ENCODE data around the gene MPP2. TPM values are rescaled to one million over a fixed set of nuclear protein-coding genes. Genes with fewer than 3 reads are reported as not detected.

The MPP2 gene
- total RNA-seq, 1 donor from 2014 or later, result 51.6 TPM

GRCh38 chr17:43938838-43939182, 31.5 kb upstream of the MPP2 start:
- H3K9me3 Mint-ChIP-seq (ENCODE audit: unreplicated experiment), result peaks cover 3% of the 10 kb centered on the region
- no peak for TF ChIP-seq CTCF (IDR thresholded peaks at IDR 0.05; ENCODE audit: partially characterized antibody, unreplicated experiment)
- no peaks in the 10 kb centered on the region for H3K36me3 Mint-ChIP-seq (ENCODE audit: unreplicated experiment)
- peaks cover 6% of the 10 kb centered on the region for H3K4me1 Mint-ChIP-seq (ENCODE audit: low read depth, unreplicated experiment)
- H3K27me3 Mint-ChIP-seq (ENCODE audit: unreplicated experiment), result peaks cover 2% of the 10 kb centered on the region
- H3K27ac Mint-ChIP-seq (ENCODE audit: unreplicated experiment), result no peak overlapping the region
- H3K4me3 Mint-ChIP-seq (ENCODE audit: unreplicated experiment), result no peak overlapping the region
- DNase-seq, result no peak

- TF ChIP-seq CTCF (IDR thresholded peaks at IDR 0.05; ENCODE audit: partially characterized antibody, unreplicated experiment), result no peak
- no peak for DNase-seq
- no peaks in the 10 kb centered on the region for H3K36me3 Mint-ChIP-seq (ENCODE audit: unreplicated experiment)
- no peak overlapping the region for H3K4me3 Mint-ChIP-seq (ENCODE audit: unreplicated experiment)
- peaks cover 6% of the 10 kb centered on the region for H3K4me1 Mint-ChIP-seq (ENCODE audit: low read depth, unreplicated experiment)
- H3K9me3 Mint-ChIP-seq (ENCODE audit: unreplicated experiment), result peaks cover 2% of the 10 kb centered on the region
- no peak overlapping the region for H3K27ac Mint-ChIP-seq (ENCODE audit: unreplicated experiment)
- peaks cover 2% of the 10 kb centered on the region for H3K27me3 Mint-ChIP-seq (ENCODE audit: unreplicated experiment)
Measured at GRCh38 chr17:43936434-43936833, 29.1 kb upstream of the MPP2 start.

GRCh38 chr17:43935926-43936261, 28.6 kb upstream of the MPP2 start:
- TF ChIP-seq CTCF (IDR thresholded peaks at IDR 0.05; ENCODE audit: partially characterized antibody, unreplicated experiment), result no peak
- Mint-ChIP-seq H3K9me3 (ENCODE audit: unreplicated experiment) (peaks cover 2% of the 10 kb centered on the region), H3K4me1 (ENCODE audit: low read depth, unreplicated experiment) (peaks cover 3% of the 10 kb centered on the region), H3K36me3 (ENCODE audit: unreplicated experiment) (no peaks in the 10 kb centered on the region), H3K4me3 (ENCODE audit: unreplicated experiment) (no peak overlapping the region), H3K27me3 (ENCODE audit: unreplicated experiment) (peaks cover 2% of the 10 kb centered on the region), H3K27ac (ENCODE audit: unreplicated experiment) (no peak overlapping the region)
- no peak for DNase-seq

GRCh38 chr17:43935204-43935925, 28.0 kb upstream of the MPP2 start:
- Mint-ChIP-seq H3K27me3 (ENCODE audit: unreplicated experiment) (peaks cover 2% of the 10 kb centered on the region), H3K9me3 (ENCODE audit: unreplicated experiment) (no peaks in the 10 kb centered on the region), H3K36me3 (ENCODE audit: unreplicated experiment) (no peaks in the 10 kb centered on the region), H3K27ac (ENCODE audit: unreplicated experiment) (no peak overlapping the region), H3K4me3 (ENCODE audit: unreplicated experiment) (no peak overlapping the region), H3K4me1 (ENCODE audit: low read depth, unreplicated experiment) (no peaks in the 10 kb centered on the region)
- DNase-seq, result no peak
- no peak for TF ChIP-seq CTCF (IDR thresholded peaks at IDR 0.05; ENCODE audit: partially characterized antibody, unreplicated experiment)

- no peaks in the 10 kb centered on the region for H3K36me3 Mint-ChIP-seq (ENCODE audit: unreplicated experiment)
- H3K9me3 Mint-ChIP-seq (ENCODE audit: unreplicated experiment), result no peaks in the 10 kb centered on the region
- no peak for TF ChIP-seq CTCF (IDR thresholded peaks at IDR 0.05; ENCODE audit: partially characterized antibody, unreplicated experiment)
- no peak for DNase-seq
- H3K4me1 Mint-ChIP-seq (ENCODE audit: low read depth, unreplicated experiment), result no peaks in the 10 kb centered on the region
- no peak overlapping the region for H3K27ac Mint-ChIP-seq (ENCODE audit: unreplicated experiment)
- peaks cover 2% of the 10 kb centered on the region for H3K27me3 Mint-ChIP-seq (ENCODE audit: unreplicated experiment)
- no peak overlapping the region for H3K4me3 Mint-ChIP-seq (ENCODE audit: unreplicated experiment)
Measured at GRCh38 chr17:43932923-43933322, 25.6 kb upstream of the MPP2 start.
